ENCODE measurements around the gene FRAT2.
"Not testable (repeated sequence)": the region's sequence is repeated elsewhere in the genome, so short reads cannot be mapped to it uniquely, and the experiment has no call there.

DNA sequence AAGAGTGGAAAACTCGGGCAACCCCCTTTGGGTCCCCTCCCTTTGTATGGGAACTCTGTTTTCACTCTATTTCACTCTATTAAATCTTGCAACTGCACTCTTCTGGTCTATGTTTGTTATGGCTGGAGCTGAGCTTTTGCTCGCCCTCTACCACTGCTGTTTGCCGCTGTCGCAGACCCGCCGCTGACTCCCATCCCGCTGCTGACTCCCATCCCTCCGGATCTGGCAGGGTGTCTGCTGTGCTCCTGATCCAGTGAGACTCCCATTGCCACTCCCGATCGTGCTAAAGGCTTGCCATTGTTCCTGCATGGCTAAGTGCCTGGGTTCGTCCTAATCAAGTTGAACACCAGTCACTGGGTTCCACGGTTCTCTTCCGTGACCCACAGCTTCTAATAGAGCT is 44.5 kb downstream of the FRAT2 start:
- TF ChIP-seq, protein P1, sequence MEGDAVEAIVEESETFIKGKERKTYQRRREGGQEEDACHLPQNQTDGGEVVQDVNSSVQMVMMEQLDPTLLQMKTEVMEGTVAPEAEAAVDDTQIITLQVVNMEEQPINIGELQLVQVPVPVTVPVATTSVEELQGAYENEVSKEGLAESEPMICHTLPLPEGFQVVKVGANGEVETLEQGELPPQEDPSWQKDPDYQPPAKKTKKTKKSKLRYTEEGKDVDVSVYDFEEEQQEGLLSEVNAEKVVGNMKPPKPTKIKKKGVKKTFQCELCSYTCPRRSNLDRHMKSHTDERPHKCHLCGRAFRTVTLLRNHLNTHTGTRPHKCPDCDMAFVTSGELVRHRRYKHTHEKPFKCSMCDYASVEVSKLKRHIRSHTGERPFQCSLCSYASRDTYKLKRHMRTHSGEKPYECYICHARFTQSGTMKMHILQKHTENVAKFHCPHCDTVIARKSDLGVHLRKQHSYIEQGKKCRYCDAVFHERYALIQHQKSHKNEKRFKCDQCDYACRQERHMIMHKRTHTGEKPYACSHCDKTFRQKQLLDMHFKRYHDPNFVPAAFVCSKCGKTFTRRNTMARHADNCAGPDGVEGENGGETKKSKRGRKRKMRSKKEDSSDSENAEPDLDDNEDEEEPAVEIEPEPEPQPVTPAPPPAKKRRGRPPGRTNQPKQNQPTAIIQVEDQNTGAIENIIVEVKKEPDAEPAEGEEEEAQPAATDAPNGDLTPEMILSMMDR (IDR thresholded peaks at IDR 0.05; ENCODE audit: insufficient read depth, low read depth, low read length), result not testable (repeated sequence)
- not testable (repeated sequence) for TF ChIP-seq EZH2 (IDR thresholded peaks at IDR 0.05; ENCODE audit: insufficient read depth, low read length)
